ENCODE data around the gene OLIG1. TPM values are rescaled to one million over a fixed set of nuclear protein-coding genes. Genes with fewer than 3 reads are reported as not detected.

The OLIG1 gene, protein sequence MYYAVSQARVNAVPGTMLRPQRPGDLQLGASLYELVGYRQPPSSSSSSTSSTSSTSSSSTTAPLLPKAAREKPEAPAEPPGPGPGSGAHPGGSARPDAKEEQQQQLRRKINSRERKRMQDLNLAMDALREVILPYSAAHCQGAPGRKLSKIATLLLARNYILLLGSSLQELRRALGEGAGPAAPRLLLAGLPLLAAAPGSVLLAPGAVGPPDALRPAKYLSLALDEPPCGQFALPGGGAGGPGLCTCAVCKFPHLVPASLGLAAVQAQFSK
- under 1 TPM in 1 of 2 donors, not detected in 1; 0.23 TPM for total RNA-seq

DNA sequence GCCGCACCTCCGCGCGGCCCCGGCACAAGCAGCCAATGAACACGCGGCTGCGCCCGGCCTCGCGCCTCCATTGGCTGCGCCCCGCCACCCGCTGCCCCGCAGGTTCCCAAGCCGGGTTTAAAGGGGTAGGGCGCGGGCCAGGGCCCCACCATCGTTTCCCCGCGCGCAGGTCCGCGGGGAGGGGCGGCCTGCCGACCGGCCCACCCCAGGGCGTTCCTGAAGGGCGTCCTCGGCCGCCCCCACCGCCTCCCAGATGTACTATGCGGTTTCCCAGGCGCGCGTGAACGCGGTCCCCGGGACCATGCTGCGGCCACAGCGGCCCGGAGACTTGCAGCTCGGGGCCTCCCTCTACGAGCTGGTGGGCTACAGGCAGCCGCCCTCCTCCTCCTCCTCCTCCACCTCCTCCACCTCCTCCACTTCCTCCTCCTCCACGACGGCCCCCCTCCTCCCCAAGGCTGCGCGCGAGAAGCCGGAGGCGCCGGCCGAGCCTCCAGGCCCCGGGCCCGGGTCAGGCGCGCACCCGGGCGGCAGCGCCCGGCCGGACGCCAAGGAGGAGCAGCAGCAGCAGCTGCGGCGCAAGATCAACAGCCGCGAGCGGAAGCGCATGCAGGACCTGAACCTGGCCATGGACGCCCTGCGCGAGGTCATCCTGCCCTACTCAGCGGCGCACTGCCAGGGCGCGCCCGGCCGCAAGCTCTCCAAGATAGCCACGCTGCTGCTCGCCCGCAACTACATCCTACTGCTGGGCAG is at the start of gene OLIG1:
TSS of gene OLIG1 (plus strand) at position 148 of the 750 bp plus-strand sequence. CDS start at position 254, 106 bp downstream.
- DNase-seq (ENCODE audit: low spot score in 2 of 2) (peak in 1 of 2 donors; percentile 63), ATAC-seq (peak; percentile 44 to 88)
- H3K36me3 Mint-ChIP-seq, result peaks cover 0 to 5% of the 10 kb centered on the region in 2 donors
- H3K9me3 Mint-ChIP-seq, result no peaks in the 10 kb centered on the region
- no peak within 1 kb of the TSS for H3K27ac Mint-ChIP-seq

DNA sequence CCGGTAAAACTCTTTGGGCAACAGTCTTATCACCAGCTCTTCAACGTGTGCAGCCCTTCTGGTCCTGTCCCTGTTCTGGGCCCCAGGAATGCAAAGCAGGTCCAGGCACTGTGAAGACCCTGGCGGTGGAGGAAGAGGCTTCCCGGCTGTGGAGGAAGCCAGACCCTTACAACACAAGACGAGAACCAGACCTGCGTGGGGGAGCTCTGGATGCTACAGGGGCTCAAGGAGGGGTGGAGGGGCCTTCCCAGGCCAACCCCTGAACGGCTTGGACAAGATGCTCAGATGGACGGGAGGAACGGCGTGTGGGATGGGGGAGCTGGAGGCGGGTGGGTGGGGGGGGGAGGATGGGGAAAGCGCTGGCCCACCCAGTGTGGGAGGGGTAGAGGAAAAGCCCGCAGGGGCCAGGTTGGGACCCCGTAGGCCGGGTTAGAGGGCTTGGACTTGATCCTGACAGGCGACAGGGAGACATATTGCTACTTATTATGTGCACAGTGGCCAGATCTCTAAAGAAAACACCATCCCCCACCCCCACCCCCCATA is 49.3 kb upstream of the OLIG1 start:
- peaks cover 0 to 14% of the 10 kb centered on the region in 2 donors for H3K36me3 Mint-ChIP-seq
- no peak overlapping the region for H3K27ac Mint-ChIP-seq

DNA sequence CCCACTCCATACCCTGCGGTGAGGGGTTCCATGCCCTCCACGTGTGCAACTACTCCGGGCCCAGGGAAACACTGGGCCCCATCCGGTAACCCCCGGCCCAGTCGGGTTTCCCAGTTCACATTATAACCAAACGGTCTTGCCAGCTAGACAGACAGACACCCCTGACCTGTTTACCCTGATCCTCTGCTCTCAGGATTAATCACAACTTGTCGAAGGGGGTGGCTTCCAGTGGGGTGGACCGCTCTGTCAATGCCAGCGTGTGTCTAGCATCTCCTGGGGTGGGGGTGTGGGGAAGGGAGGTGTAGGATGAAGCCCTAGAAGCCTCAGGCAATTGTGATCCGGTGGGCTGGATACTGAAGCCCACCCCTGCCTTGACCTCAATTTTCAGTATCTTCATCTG is 48.8 kb upstream of the OLIG1 start:
- no peak overlapping the region for H3K27ac Mint-ChIP-seq
- H3K9me3 Mint-ChIP-seq, result no peaks in the 10 kb centered on the region
- DNase-seq (ENCODE audit: low spot score in 2 of 2) (no peak), ATAC-seq (no peak)
- peaks cover 0 to 14% of the 10 kb centered on the region in 2 donors for H3K36me3 Mint-ChIP-seq

More for the DNA sequence above, 49.3 kb upstream of the OLIG1 start:
- no peak for DNase-seq (ENCODE audit: low spot score in 2 of 2)
- no peaks in the 10 kb centered on the region for H3K9me3 Mint-ChIP-seq
- no peak for ATAC-seq

DNA sequence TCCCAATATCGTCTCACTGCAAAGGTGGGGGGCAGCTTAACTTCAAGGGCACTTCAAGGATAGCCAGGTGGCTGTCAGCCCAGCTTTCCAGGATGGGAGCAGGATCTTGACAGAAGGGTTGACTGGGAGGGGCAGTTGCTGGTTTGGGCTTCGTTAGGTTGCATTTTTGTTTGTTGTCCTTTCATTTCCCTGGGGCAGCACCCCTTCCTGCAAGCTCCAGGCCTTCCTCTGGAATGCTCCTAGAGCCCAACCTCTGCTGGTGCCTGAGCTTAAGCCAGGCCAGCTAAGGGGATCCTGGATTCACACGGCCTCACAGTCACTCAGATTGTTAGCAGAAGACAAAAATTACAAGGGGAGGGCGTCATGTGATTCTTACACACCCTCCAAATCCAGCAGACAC is 48.3 kb upstream of the OLIG1 start:
- Mint-ChIP-seq H3K27ac (no peak overlapping the region), H3K9me3 (no peaks in the 10 kb centered on the region), H3K36me3 (peaks cover 0 to 15% of the 10 kb centered on the region in 2 donors)
- no peak for DNase-seq (ENCODE audit: low spot score in 2 of 2)
- ATAC-seq, result no peak

DNA sequence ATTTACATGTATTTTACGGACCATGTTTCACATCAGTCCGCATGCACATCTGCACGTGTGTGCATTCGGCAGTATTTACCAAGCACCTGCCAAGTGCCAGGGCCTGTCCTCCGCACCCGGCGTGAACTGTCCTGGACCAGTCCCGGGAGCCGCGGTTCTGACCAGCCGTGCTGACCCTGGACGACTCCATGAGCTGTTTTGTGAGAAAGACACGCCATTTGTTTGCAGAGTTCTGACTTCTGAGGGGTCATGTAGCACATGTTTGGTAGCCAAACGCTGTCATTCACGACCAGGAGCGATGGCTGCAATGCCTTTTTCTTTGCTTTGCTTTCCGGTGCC is 47.5 kb upstream of the OLIG1 start:
- Mint-ChIP-seq H3K27ac (no peak overlapping the region), H3K36me3 (peaks cover 0 to 19% of the 10 kb centered on the region in 2 donors), H3K9me3 (no peaks in the 10 kb centered on the region)
- DNase-seq (ENCODE audit: low spot score in 2 of 2), result no peak
- ATAC-seq, result no peak

DNA sequence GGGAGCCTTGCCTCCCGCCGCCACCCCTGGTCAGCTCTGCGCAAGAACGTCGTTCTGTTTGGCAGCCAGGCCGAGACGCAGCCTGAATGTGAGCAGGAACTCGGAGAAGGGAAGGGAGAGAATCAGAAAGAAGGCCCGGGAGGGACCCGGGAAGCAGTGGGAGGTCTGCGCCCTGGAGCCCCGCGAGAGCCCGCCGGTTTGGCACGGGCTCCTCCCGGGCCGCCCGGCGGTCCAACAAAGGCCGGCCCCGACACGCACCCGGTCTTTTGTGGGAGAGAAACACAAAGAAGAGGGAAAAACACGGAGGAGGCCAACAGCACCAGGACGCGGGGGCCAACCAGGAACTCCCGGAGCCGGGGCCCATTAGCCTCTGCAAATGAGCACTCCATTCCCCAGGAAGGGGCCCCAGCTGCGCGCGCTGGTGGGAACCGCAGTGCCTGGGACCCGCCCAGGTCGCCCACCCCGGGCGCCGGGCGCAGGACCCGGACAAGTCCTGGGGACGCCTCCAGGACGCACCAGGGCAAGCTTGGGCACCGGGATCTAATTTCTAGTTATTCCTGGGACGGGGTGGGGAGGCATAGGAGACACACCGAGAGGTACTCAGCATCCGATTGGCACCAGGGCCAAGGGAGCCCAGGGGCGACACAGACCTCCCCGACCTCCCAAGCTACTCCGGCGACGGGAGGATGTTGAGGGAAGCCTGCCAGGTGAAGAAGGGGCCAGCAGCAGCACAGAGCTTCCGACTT is 46.9 kb upstream of the OLIG1 start:
- no peak for DNase-seq (ENCODE audit: low spot score in 2 of 2)
- ATAC-seq, result no peak
- Mint-ChIP-seq H3K9me3 (no peaks in the 10 kb centered on the region), H3K36me3 (peaks cover 0 to 20% of the 10 kb centered on the region in 2 donors), H3K27ac (no peak overlapping the region)

DNA sequence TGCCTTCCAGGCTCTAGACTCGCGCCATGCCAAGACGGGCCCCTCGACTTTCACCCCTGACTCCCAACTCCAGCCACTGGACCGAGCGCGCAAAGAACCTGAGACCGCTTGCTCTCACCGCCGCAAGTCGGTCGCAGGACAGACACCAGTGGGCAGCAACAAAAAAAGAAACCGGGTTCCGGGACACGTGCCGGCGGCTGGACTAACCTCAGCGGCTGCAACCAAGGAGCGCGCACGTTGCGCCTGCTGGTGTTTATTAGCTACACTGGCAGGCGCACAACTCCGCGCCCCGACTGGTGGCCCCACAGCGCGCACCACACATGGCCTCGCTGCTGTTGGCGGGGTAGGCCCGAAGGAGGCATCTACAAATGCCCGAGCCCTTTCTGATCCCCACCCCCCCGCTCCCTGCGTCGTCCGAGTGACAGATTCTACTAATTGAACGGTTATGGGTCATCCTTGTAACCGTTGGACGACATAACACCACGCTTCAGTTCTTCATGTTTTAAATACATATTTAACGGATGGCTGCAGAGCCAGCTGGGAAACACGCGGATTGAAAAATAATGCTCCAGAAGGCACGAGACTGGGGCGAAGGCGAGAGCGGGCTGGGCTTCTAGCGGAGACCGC is 46.3 kb upstream of the OLIG1 start:
- ATAC-seq (no peak), DNase-seq (ENCODE audit: low spot score in 2 of 2) (peak in 1 of 2 donors; percentile 24)
- Mint-ChIP-seq H3K27ac (peak overlapping the region in 1 of 2 donors; percentile 81), H3K9me3 (no peaks in the 10 kb centered on the region), H3K36me3 (peaks cover 0 to 22% of the 10 kb centered on the region in 2 donors)

DNA sequence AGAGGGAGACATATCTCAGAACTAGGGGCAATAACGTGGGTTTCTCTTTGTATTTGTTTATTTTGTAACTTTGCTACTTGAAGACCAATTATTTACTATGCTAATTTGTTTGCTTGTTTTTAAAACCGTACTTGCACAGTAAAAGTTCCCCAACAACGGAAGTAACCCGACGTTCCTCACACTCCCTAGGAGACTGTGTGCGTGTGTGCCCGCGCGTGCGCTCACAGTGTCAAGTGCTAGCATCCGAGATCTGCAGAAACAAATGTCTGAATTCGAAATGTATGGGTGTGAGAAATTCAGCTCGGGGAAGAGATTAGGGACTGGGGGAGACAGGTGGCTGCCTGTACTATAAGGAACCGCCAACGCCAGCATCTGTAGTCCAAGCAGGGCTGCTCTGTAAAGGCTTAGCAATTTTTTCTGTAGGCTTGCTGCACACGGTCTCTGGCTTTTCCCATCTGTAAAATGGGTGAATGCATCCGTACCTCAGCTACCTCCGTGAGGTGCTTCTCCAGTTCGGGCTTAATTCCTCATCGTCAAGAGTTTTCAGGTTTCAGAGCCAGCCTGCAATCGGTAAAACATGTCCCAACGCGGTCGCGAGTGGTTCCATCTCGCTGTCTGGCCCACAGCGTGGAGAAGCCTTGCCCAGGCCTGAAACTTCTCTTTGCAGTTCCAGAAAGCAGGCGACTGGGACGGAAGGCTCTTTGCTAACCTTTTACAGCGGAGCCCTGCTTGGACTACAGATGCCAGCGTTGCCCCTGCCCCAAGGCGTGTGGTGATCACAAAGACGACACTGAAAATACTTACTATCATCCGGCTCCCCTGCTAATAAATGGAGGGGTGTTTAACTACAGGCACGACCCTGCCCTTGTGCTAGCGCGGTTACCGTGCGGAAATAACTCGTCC is 45.5 kb upstream of the OLIG1 start:
- ATAC-seq (peak in 1 of 2 donors; percentile 28), DNase-seq (ENCODE audit: low spot score in 2 of 2) (no peak)
- Mint-ChIP-seq H3K36me3 (peaks cover 0 to 19% of the 10 kb centered on the region in 2 donors), H3K9me3 (no peaks in the 10 kb centered on the region), H3K27ac (peak overlapping the region in 1 of 2 donors; percentile 81)

DNA sequence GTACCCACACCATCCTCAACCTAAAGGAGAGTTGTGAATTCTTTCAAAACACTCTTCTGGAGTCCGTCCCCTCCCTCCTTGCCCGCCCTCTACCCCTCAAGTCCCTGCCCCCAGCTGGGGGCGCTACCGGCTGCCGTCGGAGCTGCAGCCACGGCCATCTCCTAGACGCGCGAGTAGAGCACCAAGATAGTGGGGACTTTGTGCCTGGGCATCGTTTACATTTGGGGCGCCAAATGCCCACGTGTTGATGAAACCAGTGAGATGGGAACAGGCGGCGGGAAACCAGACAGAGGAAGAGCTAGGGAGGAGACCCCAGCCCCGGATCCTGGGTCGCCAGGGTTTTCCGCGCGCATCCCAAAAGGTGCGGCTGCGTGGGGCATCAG is 44.8 kb upstream of the OLIG1 start:
- peaks cover 0 to 25% of the 10 kb centered on the region in 2 donors for H3K36me3 Mint-ChIP-seq
- no peak overlapping the region for H3K27ac Mint-ChIP-seq
- DNase-seq (ENCODE audit: low spot score in 2 of 2), result no peak
- no peak for ATAC-seq
- H3K9me3 Mint-ChIP-seq, result no peaks in the 10 kb centered on the region

DNA sequence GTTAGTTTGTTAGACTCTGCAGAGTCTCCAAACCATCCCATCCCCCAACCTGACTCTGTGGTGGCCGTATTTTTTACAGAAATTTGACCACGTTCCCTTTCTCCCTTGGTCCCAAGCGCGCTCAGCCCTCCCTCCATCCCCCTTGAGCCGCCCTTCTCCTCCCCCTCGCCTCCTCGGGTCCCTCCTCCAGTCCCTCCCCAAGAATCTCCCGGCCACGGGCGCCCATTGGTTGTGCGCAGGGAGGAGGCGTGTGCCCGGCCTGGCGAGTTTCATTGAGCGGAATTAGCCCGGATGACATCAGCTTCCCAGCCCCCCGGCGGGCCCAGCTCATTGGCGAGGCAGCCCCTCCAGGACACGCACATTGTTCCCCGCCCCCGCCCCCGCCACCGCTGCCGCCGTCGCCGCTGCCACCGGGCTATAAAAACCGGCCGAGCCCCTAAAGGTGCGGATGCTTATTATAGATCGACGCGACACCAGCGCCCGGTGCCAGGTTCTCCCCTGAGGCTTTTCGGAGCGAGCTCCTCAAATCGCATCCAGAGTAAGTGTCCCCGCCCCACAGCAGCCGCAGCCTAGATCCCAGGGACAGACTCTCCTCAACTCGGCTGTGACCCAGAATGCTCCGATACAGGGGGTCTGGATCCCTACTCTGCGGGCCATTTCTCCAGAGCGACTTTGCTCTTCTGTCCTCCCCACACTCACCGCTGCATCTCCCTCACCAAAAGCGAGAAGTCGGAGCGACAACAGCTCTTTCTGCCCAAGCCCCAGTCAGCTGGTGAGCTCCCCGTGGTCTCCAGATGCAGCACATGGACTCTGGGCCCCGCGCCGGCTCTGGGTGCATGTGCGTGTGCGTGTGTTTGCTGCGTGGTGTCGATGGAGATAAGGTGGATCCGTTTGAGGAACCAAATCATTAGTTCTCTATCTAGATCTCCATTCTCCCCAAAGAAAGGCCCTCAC is 44.2 kb upstream of the OLIG1 start, which contains the start of gene OLIG2:
TSS of gene OLIG2 (plus strand) at position 447 of the 954 bp plus-strand sequence. CDS start 928 bp downstream, outside the sequence.
- ATAC-seq, result peak in 1 of 2 donors; percentile 53
- DNase-seq (ENCODE audit: low spot score in 2 of 2), result peak in 1 of 2 donors; percentile 33
- Mint-ChIP-seq H3K36me3 (peaks cover 0 to 26% of the 10 kb centered on the region in 2 donors), H3K9me3 (no peaks in the 10 kb centered on the region), H3K27ac (peak within 1 kb of the TSS in 1 of 2 donors; percentile 55)

DNA sequence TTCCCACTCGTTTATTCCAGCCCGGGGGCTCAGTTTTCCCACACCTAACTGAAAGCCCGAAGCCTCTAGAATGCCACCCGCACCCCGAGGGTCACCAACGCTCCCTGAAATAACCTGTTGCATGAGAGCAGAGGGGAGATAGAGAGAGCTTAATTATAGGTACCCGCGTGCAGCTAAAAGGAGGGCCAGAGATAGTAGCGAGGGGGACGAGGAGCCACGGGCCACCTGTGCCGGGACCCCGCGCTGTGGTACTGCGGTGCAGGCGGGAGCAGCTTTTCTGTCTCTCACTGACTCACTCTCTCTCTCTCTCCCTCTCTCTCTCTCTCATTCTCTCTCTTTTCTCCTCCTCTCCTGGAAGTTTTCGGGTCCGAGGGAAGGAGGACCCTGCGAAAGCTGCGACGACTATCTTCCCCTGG is 43.5 kb upstream of the OLIG1 start:
- Mint-ChIP-seq H3K36me3 (peaks cover 0 to 26% of the 10 kb centered on the region in 2 donors), H3K9me3 (no peaks in the 10 kb centered on the region), H3K27ac (peak overlapping the region in 1 of 2 donors; percentile 55)
- ATAC-seq (no peak), DNase-seq (ENCODE audit: low spot score in 2 of 2) (no peak)

DNA sequence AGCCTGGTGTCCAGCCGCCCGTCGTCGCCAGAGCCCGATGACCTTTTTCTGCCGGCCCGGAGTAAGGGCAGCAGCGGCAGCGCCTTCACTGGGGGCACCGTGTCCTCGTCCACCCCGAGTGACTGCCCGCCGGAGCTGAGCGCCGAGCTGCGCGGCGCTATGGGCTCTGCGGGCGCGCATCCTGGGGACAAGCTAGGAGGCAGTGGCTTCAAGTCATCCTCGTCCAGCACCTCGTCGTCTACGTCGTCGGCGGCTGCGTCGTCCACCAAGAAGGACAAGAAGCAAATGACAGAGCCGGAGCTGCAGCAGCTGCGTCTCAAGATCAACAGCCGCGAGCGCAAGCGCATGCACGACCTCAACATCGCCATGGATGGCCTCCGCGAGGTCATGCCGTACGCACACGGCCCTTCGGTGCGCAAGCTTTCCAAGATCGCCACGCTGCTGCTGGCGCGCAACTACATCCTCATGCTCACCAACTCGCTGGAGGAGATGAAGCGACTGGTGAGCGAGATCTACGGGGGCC is 43.0 kb upstream of the OLIG1 start:
- no peaks in the 10 kb centered on the region for H3K9me3 Mint-ChIP-seq
- peaks cover 0 to 26% of the 10 kb centered on the region in 2 donors for H3K36me3 Mint-ChIP-seq
- peak overlapping the region in 1 of 2 donors; percentile 55 for H3K27ac Mint-ChIP-seq
- DNase-seq (ENCODE audit: low spot score in 2 of 2) (peak in 1 of 2 donors; percentile 23), ATAC-seq (no peak)

DNA sequence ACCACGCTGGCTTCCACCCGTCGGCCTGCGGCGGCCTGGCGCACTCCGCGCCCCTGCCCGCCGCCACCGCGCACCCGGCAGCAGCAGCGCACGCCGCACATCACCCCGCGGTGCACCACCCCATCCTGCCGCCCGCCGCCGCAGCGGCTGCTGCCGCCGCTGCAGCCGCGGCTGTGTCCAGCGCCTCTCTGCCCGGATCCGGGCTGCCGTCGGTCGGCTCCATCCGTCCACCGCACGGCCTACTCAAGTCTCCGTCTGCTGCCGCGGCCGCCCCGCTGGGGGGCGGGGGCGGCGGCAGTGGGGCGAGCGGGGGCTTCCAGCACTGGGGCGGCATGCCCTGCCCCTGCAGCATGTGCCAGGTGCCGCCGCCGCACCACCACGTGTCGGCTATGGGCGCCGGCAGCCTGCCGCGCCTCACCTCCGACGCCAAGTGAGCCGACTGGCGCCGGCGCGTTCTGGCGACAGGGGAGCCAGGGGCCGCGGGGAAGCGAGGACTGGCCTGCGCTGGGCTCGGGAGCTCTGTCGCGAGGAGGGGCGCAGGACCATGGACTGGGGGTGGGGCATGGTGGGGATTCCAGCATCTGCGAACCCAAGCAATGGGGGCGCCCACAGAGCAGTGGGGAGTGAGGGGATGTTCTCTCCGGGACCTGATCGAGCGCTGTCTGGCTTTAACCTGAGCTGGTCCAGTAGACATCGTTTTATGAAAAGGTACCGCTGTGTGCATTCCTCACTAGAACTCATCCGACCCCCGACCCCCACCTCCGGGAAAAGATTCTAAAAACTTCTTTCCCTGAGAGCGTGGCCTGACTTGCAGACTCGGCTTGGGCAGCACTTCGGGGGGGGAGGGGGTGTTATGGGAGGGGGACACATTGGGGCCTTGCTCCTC is 42.3 kb upstream of the OLIG1 start:
- DNase-seq (ENCODE audit: low spot score in 2 of 2) (no peak), ATAC-seq (no peak)
- no peaks in the 10 kb centered on the region for H3K9me3 Mint-ChIP-seq
- H3K36me3 Mint-ChIP-seq, result peaks cover 0 to 23% of the 10 kb centered on the region in 2 donors
- no peak overlapping the region for H3K27ac Mint-ChIP-seq

All from activated naive CD4-positive, alpha-beta T cell treated with anti-CD3 and anti-CD28 coated beads, Interleukin-2, amount 50 U/mL, for 72 hours (primary cell).